Measurements from ENCODE around the gene EPN1.

Gene EPN1

GRCh38 chr19:55646889-55647731, 27.9 kb upstream of the EPN1 start:
- DNase-seq, result no peak

GRCh38 chr19:55647732-55648584, 27.1 kb upstream of the EPN1 start, which contains the start of gene CCDC106:
Gene CCDC106, plus strand, starts transcription at chr19:55648212. Its CDS starts 835 bp downstream, at chr19:55649047.
- DNase-seq, result peak; percentile 30

GRCh38 chr19:55648585-55649267, 26.3 kb upstream of the EPN1 start:
- DNase-seq, result no peak

GRCh38 chr19:55649268-55650125, 25.5 kb upstream of the EPN1 start:
- DNase-seq, result no peak

GRCh38 chr19:55650126-55650557, 24.9 kb upstream of the EPN1 start:
- no peak for DNase-seq

GRCh38 chr19:55650602-55651230, 24.3 kb upstream of the EPN1 start:
- DNase-seq, result no peak

GRCh38 chr19:55651236-55651635, 23.8 kb upstream of the EPN1 start:
- no peak for DNase-seq

GRCh38 chr19:55652311-55653128, 22.5 kb upstream of the EPN1 start:
- no peak for DNase-seq

GRCh38 chr19:55653651-55654322, 21.2 kb upstream of the EPN1 start:
- DNase-seq, result peak; percentile 99

GRCh38 chr19:55654323-55654867, 20.6 kb upstream of the EPN1 start:
- DNase-seq, result peak; percentile 100

- peak; percentile 86 for DNase-seq
These were observed 20.0 kb upstream of the EPN1 start, which contains the start of gene U2AF2 for GRCh38 chr19:55654868-55655647. Gene U2AF2, plus strand, starts transcription at chr19:55655035. Its CDS starts 70 bp downstream, at chr19:55655105.

- no peak for DNase-seq
These were observed 19.4 kb upstream of the EPN1 start for GRCh38 chr19:55655648-55656040.

- no peak for DNase-seq
These were observed 18.5 kb upstream of the EPN1 start for GRCh38 chr19:55656552-55656951.

GRCh38 chr19:55656988-55657747, 17.9 kb upstream of the EPN1 start:
- no peak for DNase-seq

GRCh38 chr19:55658846-55659459, 16.1 kb upstream of the EPN1 start:
- no peak for DNase-seq

GRCh38 chr19:55659822-55660221, 15.2 kb upstream of the EPN1 start:
- no peak for DNase-seq

GRCh38 chr19:55660404-55660803, 14.6 kb upstream of the EPN1 start:
- no peak for DNase-seq

GRCh38 chr19:55660991-55661390, 14.0 kb upstream of the EPN1 start:
- no peak for DNase-seq
